ENCODE measurements around the gene IRS1.

Gene IRS1

GRCh38 chr2:226683944-226684562 lies 115.6 kb downstream of the IRS1 start:
- no peak for FAIRE-seq

GRCh38 chr2:226683196-226683595 lies 116.4 kb downstream of the IRS1 start:
- no peak for FAIRE-seq

Data from colon (tissue), 2 donors.